ENCODE data around the gene LRSAM1.

LRSAM1 gene

GRCh38 chr9:127428348-127428747 is 23.0 kb upstream of the LRSAM1 start:
- no peak for DNase-seq

GRCh38 chr9:127430415-127430814 is 20.9 kb upstream of the LRSAM1 start:
- no peak for DNase-seq

- DNase-seq, result peak; percentile 59 to 63
Observed at GRCh38 chr9:127437497-127438264, 13.6 kb upstream of the LRSAM1 start.

GRCh38 chr9:127438394-127438793 is 12.9 kb upstream of the LRSAM1 start:
- DNase-seq, result no peak

- DNase-seq, result no peak
Observed at GRCh38 chr9:127444283-127444920, 6.9 kb upstream of the LRSAM1 start.

- DNase-seq, result no peak
Observed at GRCh38 chr9:127444921-127445850, 6.1 kb upstream of the LRSAM1 start.

- DNase-seq, result peak in 1 of 2 experiments; percentile 48
Observed at GRCh38 chr9:127445851-127446712, 5.2 kb upstream of the LRSAM1 start.

- DNase-seq, result peak in 1 of 2 experiments; percentile 16
Observed at GRCh38 chr9:127446713-127447415, 4.4 kb upstream of the LRSAM1 start.

- DNase-seq, result no peak
Observed at GRCh38 chr9:127447416-127448111, 3.7 kb upstream of the LRSAM1 start.

DNA sequence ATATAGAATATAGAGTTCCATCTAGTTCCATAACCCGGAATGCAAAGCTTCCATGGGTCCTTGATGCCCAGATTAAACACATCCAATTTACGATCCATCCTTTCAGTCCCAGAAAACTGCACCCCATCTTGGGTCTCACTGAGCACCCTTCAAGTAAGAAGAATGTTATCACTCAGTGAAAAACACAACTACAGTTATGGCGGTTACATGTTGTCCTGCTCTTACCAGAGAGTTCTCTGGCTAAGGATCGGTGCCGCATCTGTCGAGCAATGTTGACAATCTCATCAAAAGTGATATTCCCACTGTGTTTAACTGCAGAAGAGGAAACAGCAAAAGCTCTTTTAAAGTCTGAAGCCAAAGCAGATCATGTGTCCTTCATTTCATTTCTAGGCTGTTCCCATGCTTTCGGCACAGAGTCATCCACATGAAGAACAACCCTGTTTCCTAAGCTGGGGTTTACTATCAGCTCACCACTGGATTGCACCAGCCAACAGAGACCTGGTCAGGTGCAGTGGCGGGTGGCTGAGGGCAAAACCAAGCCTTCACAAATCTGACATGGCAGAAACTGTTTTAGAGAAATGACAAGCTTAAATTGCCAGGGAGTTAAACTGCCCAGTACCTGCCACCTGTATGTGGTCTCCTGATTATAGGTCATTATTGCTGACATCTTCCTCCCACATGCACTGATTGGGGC is 3.1 kb upstream of the LRSAM1 start:
- no peak for DNase-seq

- DNase-seq, result no peak
Observed at GRCh38 chr9:127449332-127449966, 1.9 kb upstream of the LRSAM1 start.

GRCh38 chr9:127450243-127450760 is 1.0 kb upstream of the LRSAM1 start:
- no peak for DNase-seq

GRCh38 chr9:127451608-127451857 is 223 bp downstream of the LRSAM1 start:
- no peak for DNase-seq

- DNase-seq, result peak; percentile 44 to 61
Observed at GRCh38 chr9:127451858-127452656, 747 bp downstream of the LRSAM1 start.

GRCh38 chr9:127452691-127453090 is 1.4 kb downstream of the LRSAM1 start:
- DNase-seq, result no peak

GRCh38 chr9:127455324-127455992 is 4.1 kb downstream of the LRSAM1 start:
- DNase-seq, result peak; percentile 76 to 90

DNA sequence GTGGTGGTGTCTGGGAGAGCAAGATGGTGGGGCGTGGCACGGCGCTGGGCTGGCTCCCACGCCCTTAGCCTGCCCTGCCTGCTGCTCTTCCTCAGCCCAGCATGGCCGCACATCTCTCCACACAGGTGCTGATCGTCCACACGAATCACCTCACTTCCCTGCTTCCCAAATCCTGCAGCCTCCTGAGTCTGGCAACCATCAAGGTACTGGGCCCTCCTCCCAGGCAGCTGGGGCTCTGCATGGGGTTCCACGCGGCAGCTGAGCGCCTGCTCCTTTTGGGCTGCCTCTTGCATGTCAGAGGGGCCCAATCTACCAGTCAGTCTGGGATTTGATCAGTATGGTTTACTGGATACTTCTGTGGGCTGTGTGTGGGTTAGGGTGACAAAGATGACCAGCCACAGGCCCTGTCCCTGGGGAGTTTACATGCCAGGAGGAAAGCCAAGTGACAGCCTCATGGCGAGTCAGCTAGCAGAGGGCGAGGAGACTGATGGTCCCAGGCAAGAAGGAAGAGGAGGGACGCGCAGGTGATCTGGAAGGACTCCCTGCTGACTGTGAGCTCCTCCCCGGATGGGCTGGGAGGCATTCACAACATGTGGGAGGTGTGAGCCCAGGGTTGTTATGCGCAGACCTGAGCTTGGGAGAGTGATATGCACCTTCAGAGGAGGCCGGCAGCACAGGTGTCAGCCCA is 6.0 kb downstream of the LRSAM1 start:
- DNase-seq, result no peak

DNA sequence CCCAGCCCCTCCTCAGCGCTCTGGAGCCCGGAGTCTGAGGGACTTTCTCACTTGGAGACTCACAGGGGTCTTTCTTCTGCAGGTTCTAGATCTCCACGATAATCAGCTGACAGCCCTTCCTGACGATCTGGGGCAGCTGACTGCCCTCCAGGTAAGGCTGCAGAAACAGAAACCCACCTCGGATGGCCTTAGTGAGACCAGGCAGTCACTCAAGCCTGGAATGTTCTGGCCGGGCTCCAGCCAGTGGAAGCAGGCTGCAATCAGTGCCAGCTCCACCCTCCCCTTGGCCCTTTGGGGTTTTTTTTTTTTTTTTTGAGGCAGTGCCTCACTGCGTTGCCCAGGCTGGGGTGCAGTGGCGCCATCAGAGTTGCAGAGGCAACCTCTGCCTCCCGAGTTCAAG is 7.6 kb downstream of the LRSAM1 start:
- no peak for DNase-seq
